Measurements from ENCODE around the gene LBH. TPM values are rescaled to one million over a fixed set of nuclear protein-coding genes. Genes with fewer than 3 reads are reported as not detected.

Gene LBH
- polyA plus RNA-seq, 1 donor = 28.6 TPM

DNA sequence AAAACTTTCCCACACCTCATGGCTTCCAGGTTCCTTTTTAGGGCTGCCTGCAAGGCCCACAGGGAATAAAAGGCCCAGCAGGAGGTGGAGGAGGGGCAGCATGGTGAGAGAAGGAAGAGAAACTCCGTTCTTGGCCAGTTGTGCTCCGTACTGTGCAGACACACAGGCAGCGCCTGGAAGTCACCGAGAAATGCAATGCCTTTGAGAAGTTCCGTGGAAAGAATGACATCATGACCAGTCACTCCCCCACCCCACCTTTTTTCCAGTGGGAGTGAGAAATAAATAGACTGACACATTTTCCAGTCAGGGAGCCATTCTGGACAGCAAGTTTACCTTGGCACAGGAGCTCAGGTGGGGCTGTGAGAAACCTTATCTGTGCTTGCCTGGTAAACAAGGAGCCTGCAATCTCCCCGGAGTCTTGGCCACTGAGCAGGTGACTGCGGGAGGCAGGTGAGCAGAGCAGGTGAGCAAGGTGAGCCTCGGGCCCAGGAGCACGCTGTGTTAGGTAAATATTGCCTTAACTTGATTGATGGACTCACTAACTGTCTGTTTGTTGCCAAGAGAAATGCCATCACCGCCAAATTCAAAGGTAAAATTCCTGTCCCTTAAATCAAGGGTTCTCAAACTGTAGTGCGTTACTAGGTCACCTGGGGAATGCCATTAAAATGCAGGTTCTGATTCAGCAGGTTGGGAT is 13.5 kb upstream of the LBH start:
- peak; percentile 66 for DNase-seq

DNA sequence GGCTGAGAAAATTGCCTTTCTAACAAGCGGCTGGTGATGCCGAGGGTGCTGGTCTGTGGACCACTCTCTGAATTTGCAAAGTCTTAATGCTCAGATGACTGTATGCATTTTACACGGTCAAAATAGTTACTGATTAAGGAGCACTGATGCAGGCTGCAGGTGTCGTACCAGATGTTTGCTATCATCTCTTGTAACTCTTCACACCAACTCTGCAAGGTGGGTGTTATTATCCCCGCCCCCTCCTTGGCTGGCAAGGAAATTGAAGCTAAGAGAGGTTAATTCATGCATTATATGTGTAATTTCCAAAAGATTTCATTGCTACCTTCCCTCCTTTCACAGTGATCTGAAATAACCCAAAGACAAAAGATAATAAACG is 13.0 kb upstream of the LBH start:
- no peak for DNase-seq

DNA sequence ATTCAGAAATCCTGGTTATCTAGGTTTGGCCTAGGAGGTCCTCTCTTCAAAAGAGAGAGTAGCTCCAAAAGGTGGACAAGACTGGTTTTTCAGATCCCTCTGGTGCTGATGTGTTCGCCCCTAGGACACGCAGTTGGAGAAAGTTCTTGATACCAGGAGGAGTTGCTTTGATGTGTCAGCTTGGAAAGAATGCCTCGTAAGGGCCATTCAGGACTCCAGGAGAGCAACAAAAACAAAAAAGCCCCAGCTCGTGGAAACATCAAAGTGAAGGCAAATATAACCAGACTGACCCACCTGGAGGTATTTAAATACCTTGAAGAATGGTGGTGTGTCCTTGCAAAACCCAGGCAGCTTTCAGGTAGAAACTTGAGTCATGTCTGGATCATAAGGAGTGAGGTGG is 12.5 kb upstream of the LBH start:
- no peak for DNase-seq

DNA sequence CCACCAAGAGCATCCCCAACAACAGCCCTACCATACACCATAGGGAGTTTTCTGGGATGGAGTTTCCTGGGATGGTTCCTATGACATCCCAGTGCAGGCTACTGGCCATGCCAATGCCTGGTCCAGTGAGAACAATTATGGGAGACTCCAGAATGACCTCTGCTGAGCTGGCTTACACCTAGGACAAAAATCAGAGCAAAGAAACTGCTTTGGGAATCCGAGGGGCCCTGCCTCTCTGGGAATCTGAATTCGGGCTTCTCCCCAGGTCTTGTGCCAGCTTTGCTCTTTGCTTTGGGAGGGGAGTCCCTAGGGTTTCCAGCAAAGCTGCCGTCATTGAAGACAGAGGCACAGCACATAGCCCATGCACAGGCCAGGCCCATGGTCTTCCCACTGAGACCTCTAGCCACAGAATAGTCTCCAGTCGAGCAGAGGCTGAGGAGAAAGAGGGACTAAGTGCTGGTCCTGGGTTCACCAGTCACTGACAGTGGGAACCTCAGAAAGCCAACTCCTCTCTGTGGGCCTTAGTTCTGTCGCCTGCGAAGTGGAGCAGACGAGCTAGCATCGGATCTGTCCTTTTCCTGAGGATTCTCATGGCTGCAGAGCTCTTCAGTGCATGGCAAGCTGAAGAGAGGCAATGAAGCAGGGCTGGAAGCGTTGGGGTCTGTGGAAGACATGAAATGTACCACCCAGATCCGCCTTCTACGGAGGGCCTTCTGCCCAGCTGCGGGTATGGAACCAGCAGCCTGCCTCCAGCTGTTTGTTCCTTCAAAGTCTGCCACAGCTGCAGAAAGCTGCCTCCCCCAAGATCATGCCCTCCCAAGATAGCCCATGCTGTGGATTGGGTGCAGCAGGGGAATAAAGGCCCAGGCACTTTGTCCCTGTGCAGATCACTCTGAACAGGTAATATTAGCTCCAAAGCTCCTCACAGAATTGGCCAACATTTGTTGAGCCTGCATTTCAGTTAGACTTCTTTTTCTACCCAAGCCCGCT is 11.2 kb upstream of the LBH start:
- DNase-seq = no peak

- DNase-seq = no peak
Measured at GRCh38 chr2:30221531-30221930, 9.8 kb upstream of the LBH start.

DNA sequence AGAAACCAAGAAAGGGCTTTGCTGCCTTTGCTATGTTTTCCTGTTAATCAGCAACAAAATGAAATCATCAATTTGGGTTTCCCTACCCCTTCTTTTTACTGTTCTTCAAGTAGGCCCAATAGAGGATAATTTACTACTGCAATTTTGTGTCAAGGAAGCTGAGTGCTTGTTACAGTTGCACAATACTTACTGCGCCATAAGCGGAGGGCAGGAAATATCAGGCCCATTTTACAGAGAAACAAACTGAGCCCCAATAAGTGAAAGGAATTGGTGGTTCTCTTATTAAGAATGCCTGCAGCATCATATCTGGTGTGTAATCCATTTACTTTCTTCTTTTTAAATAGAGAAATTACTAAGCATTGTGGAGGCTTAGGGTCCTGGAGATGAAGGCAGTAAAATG is 9.3 kb upstream of the LBH start:
- no peak for DNase-seq

DNA sequence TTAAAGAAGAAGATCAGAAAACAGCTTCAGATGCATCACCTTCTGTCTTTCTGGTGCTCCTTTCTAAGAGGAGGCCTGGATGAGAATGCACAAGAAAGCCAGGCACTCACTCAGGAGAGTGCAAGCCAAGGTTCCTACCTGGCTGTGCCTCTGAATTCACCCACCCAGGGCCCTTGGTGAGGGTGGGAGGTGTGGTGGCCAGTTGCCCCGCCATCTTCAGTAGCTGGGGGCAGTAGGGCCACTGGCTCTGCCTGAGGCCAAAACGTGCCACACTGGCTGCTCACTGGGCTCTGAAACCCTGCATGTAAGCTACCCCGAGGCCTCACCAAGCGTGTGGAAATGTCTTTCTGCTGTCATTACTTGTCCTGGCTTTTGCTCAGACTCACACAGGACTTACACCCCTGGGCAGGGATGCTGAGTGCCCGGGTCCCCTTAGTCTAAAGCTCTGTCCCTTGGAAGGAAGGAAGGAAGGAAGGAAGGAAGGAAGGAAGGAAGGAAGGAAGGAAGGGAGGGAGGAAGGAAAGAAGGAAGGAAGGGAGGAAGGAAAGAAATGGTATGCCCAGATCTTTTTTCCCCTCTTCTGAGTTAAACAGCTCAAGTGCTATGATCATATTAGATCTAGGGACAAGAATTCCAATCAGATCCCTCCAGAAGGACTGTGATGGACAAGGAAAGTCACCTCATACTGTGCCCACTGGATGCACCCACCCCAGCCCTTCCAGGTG is 8.5 kb upstream of the LBH start:
- DNase-seq = no peak

DNA sequence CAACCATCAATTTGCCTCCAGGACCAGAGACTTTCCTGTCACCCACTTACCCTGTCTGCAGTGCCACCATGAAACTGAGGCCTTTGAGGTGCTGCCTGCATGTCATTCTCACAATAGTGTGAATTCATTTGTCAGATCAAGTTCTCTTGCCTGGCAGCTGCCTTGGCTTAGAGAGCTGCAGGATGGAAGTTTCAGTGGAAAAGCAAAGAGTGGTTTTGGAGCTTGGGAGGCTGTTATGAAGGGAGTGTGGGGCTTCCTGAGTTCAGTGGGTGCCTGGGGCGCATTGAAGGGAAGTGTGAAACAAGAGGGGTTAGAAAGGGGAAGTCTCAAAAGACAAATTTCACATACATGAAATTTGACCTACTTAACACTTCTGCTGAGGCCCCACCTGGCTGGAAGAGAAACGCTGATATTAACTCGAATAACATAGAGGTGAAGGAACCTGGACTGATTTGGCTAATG is 7.9 kb upstream of the LBH start:
- DNase-seq = no peak

GRCh38 chr2:30224151-30224550 is 7.2 kb upstream of the LBH start:
- DNase-seq = no peak

DNA sequence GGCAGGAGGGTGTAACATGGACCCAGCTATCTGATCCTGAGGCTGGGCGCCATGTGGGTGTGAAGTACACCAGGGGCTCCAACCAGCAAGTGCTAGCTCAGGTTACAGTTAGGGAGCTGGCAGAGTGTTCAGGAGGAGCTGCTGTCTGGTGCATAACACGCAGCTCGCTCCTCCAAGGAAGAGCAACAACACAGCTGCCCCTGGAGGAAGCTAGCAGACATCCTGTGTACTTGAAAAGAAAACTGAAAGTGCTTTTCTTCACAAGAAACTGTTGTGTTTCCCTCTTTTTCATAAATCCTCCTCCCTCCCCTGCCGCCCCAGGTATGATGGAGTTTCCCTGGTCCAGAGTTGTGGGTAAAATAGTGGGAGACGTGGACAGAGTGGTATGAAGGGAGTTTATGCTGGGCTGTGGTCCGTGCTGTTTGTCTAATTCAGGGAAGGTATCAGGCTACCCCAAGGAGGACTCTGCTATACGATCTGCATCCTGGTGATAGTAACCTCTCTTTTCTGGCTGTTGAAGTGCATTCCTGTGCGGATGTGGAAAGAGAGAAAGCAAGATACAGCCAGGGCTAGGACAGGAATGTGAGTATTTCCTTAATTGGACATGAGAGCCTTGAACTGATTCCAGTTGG is 6.1 kb upstream of the LBH start:
- DNase-seq = peak; percentile 65

DNA sequence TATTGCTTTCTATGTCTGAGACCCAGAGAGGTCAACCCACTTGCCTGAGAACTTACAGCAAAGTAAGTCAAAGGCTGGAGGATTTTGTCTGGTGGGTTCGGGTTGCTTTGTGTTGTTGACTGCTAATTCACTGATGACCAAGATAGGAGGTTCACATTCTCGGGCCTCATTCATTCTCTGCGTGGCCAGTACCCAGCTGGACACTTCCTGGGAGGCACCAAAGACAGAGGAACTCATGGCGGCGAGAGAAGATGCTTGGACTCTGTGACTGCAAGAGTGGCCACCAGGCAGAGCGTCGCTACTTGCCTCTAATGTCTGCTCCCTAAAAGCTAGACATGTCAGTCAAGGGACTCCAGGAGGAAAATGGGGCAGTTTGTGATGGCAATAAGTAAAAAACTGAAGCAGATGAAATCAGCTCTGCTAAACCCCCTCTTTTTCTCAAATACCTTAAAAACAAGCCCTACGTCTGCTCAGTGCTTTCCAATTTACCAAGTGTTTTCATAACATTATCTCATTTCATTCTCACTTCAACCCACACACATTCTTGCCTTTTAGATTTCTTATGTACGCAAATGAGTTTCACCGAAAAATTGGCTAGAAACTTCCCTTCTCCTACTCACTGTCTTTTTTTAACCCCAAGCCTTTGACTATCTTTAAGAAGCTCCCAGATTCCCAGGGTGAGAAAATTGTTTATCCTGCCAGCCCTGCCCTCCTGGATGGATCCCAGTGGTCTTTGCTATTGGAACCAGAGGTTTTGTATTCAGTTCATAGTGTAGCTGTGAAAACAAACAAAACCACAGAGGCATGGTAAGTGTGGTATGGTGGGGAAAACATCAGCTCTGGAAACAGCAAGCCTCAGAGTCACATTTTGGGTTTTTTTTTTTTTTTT is 4.9 kb upstream of the LBH start:
- no peak for DNase-seq

- DNase-seq = no peak
Measured at GRCh38 chr2:30229596-30229995, 1.7 kb upstream of the LBH start.

GRCh38 chr2:30230497-30231211 is 680 bp upstream of the LBH start:
- DNase-seq = peak; percentile 55

GRCh38 chr2:30231996-30232800 is 864 bp downstream of the LBH start:
- DNase-seq = peak; percentile 79

GRCh38 chr2:30232801-30233130 is 1.4 kb downstream of the LBH start:
- DNase-seq = no peak

GRCh38 chr2:30233271-30234009 is 2.1 kb downstream of the LBH start:
- peak; percentile 23 for DNase-seq

GRCh38 chr2:30234180-30234971 is 3.0 kb downstream of the LBH start:
- DNase-seq = no peak

GRCh38 chr2:30235008-30235655 is 3.8 kb downstream of the LBH start:
- no peak for DNase-seq
